MM.1S (cell line): ENCODE measurements around the gene PISD.

Source experiments
- DNase-seq: peaks from one replicate; pipeline ENCODE4 v3.0.0-alpha.2; 2015
- H2AFZ ChIP-seq: fragments of 300-600 bp; sonication (generic); 2 replicates; pipeline ENCODE4 v1.6.0; 2016; ENCODE audit warnings: antibody characterized with exemption, low read length
- H3F3A ChIP-seq: fragments of 300-600 bp; sonication (generic); 2 replicates; pipeline ENCODE4 v1.6.1; 2016; ENCODE audit warnings: mild to moderate bottlenecking, antibody characterized with exemption, low read length, moderate library complexity, mixed read lengths; ENCODE audit not compliant: insufficient read depth
- H3K27ac ChIP-seq: fragments of 300-600 bp; sonication (generic); 2 replicates; pipeline ENCODE4 v1.5.1; 2016; ENCODE audit warnings: mild to moderate bottlenecking, low read length
- H3K27me3 ChIP-seq: fragments of 300-600 bp; sonication (generic); replicated peaks from 2 replicates; pipeline ENCODE4 v1.6.0; 2016; ENCODE audit warnings: low read length; ENCODE audit not compliant: insufficient read depth
- H3K36me3 ChIP-seq: fragments of 300-600 bp; sonication (generic); replicated peaks from 2 replicates; pipeline ENCODE4 v1.6.1; 2016; ENCODE audit warnings: mild to moderate bottlenecking, low read length, mixed read lengths; ENCODE audit not compliant: insufficient read depth
- H3K4me1 ChIP-seq: fragments of 300-600 bp; sonication (generic); 2 replicates; pipeline ENCODE4 v1.6.1; 2016; ENCODE audit warnings: low read length, mixed read lengths
- H3K4me2 ChIP-seq: fragments of 300-600 bp; sonication (generic); 2 replicates; pipeline ENCODE4 v1.6.0; 2016; ENCODE audit warnings: low read depth, low read length
- H3K4me3 ChIP-seq: fragments of 300-600 bp; sonication (generic); 2 replicates; pipeline ENCODE4 v1.5.1; 2016; ENCODE audit warnings: low read length, mixed read lengths
- H3K79me2 ChIP-seq: fragments of 300-600 bp; sonication (generic); 2 replicates; pipeline ENCODE4 v1.6.1; 2016; ENCODE audit warnings: mixed run types, low read length, mixed read lengths
- H3K9ac ChIP-seq: fragments of 300-600 bp; sonication (generic); 2 replicates; pipeline ENCODE4 v1.6.1; 2016; ENCODE audit warnings: low read length, mixed read lengths
- H3K9me2 ChIP-seq: fragments of 300-600 bp; sonication (generic); replicated peaks from 2 replicates; pipeline ENCODE4 v1.6.1; 2016; ENCODE audit warnings: mild to moderate bottlenecking, low read length, mixed read lengths; ENCODE audit not compliant: insufficient read depth
- H3K9me3 ChIP-seq: fragments of 300-600 bp; sonication (generic); replicated peaks from 2 replicates; pipeline ENCODE4 v1.6.1; 2016; ENCODE audit warnings: mild to moderate bottlenecking, low read length, mixed read lengths; ENCODE audit not compliant: insufficient read depth
- H4K20me1 ChIP-seq: fragments of 300-600 bp; sonication (generic); 2 replicates; pipeline ENCODE4 v1.6.1; 2016; ENCODE audit warnings: mild to moderate bottlenecking, low read length, moderate library complexity, mixed read lengths; ENCODE audit not compliant: insufficient read depth
- CTCF ChIP-seq: fragments of 300-600 bp; sonication (generic); IDR thresholded peaks from 2 replicates; pipeline ENCODE4 v1.5.1; 2016; ENCODE audit warnings: antibody characterized with exemption, low read length, mixed read lengths
- EZH2 ChIP-seq: fragments of 300-600 bp; sonication (generic); optimal IDR thresholded peaks from 2 replicates; pipeline ENCODE3; 2017; ENCODE audit warnings: low read depth, mild to moderate bottlenecking, antibody characterized with exemption, low read length, mixed read lengths
- EZH2phosphoT487 ChIP-seq: fragments of 300-600 bp; sonication (generic); IDR thresholded peaks from 2 replicates; pipeline ENCODE4 v1.6.1; 2018; ENCODE audit warnings: antibody characterized with exemption, low read length

The PISD gene

GRCh38 chr22:31647066-31647465 lies 14.9 kb downstream of the PISD start:
- Histone ChIP-seq H3K27ac (no peak overlapping the region), H3F3A (0 out of 2 replicates have a peak, but pooled peaks cover 3% of the 10 kb centered on the region), H3K9me2 (no peaks in the 10 kb centered on the region), H2AFZ (no peak overlapping the region), H3K9me3 (no peaks in the 10 kb centered on the region), H3K9ac (no peak overlapping the region), H3K27me3 (no peaks in the 10 kb centered on the region), H3K36me3 (0 out of 2 replicates have a peak, but pooled peaks cover 3% of the 10 kb centered on the region), H4K20me1 (no peaks in the 10 kb centered on the region), H3K4me3 (no peak overlapping the region), H3K4me1 (0 out of 2 replicates have a peak, but pooled peaks cover 5% of the 10 kb centered on the region), H3K4me2 (no peak overlapping the region), H3K79me2 (peaks cover 37% of the 10 kb centered on the region)
- no peak for DNase-seq
- TF ChIP-seq EZH2 (no peak), CTCF (no peak), EZH2phosphoT487 (no peak)

GRCh38 chr22:31646186-31647019 lies 15.6 kb downstream of the PISD start:
- Histone ChIP-seq H3K79me2 (peaks cover 35% of the 10 kb centered on the region), H2AFZ (no peak overlapping the region)

GRCh38 chr22:31639436-31640039 lies 22.5 kb downstream of the PISD start:
- Histone ChIP-seq H2AFZ (no peak overlapping the region), H3K27me3 (no peaks in the 10 kb centered on the region), H3K9me3 (no peaks in the 10 kb centered on the region), H3K36me3 (0 out of 2 replicates have a peak, but pooled peaks cover 2% of the 10 kb centered on the region), H3K4me1 (no peaks in the 10 kb centered on the region), H3F3A (no peaks in the 10 kb centered on the region), H3K4me2 (no peak overlapping the region), H3K9ac (no peak overlapping the region), H3K27ac (no peak overlapping the region), H3K4me3 (no peak overlapping the region), H3K79me2 (peaks cover 52% of the 10 kb centered on the region), H4K20me1 (no peaks in the 10 kb centered on the region), H3K9me2 (no peaks in the 10 kb centered on the region)
- no peak for DNase-seq
- TF ChIP-seq EZH2 (no peak), CTCF (no peak), EZH2phosphoT487 (no peak)

More at GRCh38 chr22:31646186-31647019, 15.6 kb downstream of the PISD start:
- no peak for TF ChIP-seq EZH2phosphoT487
- TF ChIP-seq CTCF: no peak
- TF ChIP-seq EZH2: no peak
- H3K4me2 ChIP-seq: no peak overlapping the region
- no peaks in the 10 kb centered on the region for H4K20me1 ChIP-seq
- no peaks in the 10 kb centered on the region for H3K9me3 ChIP-seq
- no peaks in the 10 kb centered on the region for H3K9me2 ChIP-seq
- DNase-seq: no peak
- H3K27me3 ChIP-seq: no peaks in the 10 kb centered on the region
- no peak overlapping the region for H3K4me3 ChIP-seq
- no peak overlapping the region for H3K9ac ChIP-seq
- no peak overlapping the region for H3K27ac ChIP-seq
- 0 out of 2 replicates have a peak, but pooled peaks cover 5% of the 10 kb centered on the region for H3K36me3 ChIP-seq
- no peaks in the 10 kb centered on the region for H3F3A ChIP-seq
- no peaks in the 10 kb centered on the region for H3K4me1 ChIP-seq
